CD4-positive, alpha-beta memory T cell (primary cell): ENCODE data around the gene TOMM22. TPM values are rescaled to one million over a fixed set of nuclear protein-coding genes. Genes with fewer than 3 reads are reported as not detected.

Experiments used
- CTCF ChIA-PET: fragments of 350-600 bp; sonication (Branson Sonifier 250); formaldehyde crosslinking; loops from one replicate; lab custom pipeline; 2021; ENCODE audit warnings: inconsistent platforms; ENCODE audit not compliant: partially characterized antibody; lab: Charles Lee
- POLR2A ChIA-PET: fragments of 350-600 bp; sonication (Branson Sonifier 250); formaldehyde crosslinking; loops from one replicate; lab custom pipeline; 2021; ENCODE audit not compliant: partially characterized antibody; lab: Charles Lee
- DNase-seq, 5 donors: peaks; one replicate each; pipeline versions ENCODE4 v3.0.0 to v3.0.0-alpha.2; 2020 to 2022; ENCODE audit warnings: mixed read lengths in 1 of 5
- H3K27ac ChIP-seq: one replicate; pipeline ENCODE4 v1.7.0; 2013; ENCODE audit warnings: low read depth, low read length
- H3K27me3 ChIP-seq: 2 replicates; pipeline ENCODE4 v1.7.0; 2013; ENCODE audit warnings: mild to moderate bottlenecking, low read length, moderate library complexity; ENCODE audit not compliant: insufficient read depth
- H3K36me3 ChIP-seq: 2 replicates; pipeline ENCODE4 v1.7.0; 2013; ENCODE audit warnings: mild to moderate bottlenecking, low read length, moderate library complexity; ENCODE audit not compliant: insufficient read depth
- H3K4me1 ChIP-seq: 2 replicates; pipeline ENCODE4 v1.7.0; 2013; ENCODE audit warnings: mild to moderate bottlenecking, low read length, moderate library complexity; ENCODE audit not compliant: insufficient read depth
- H3K4me3 ChIP-seq, 2 donors: one replicate each; pipeline ENCODE4 v1.7.0; 2013; ENCODE audit warnings: low read length in 2 of 2, mild to moderate bottlenecking in 1 of 2
- H3K9me3 ChIP-seq, 2 donors: one replicate each; pipeline ENCODE4 v1.7.0; 2013; ENCODE audit warnings: low read length in 2 of 2, control low read depth in 1 of 2; ENCODE audit not compliant: control insufficient read depth in 1 of 2
- H3K27ac Mint-ChIP-seq, 7 donors: one replicate each; pipeline ENCODE4 v1.8.0; 2020 to 2021; ENCODE audit warnings: mixed read lengths in 7 of 7, mild to moderate bottlenecking in 6 of 7, inconsistent platforms in 3 of 7, moderate library complexity in 3 of 7
- H3K27me3 Mint-ChIP-seq, 2 donors: one replicate each; pipeline ENCODE4 v1.8.0; 2020 to 2021; ENCODE audit warnings: mixed read lengths in 2 of 2
- H3K36me3 Mint-ChIP-seq, 2 donors: one replicate each; pipeline ENCODE4 v1.8.0; 2020 to 2021; ENCODE audit warnings: mixed read lengths in 2 of 2, inconsistent platforms in 1 of 2, mild to moderate bottlenecking in 1 of 2
- H3K4me1 Mint-ChIP-seq, 4 donors: one replicate each; pipeline ENCODE4 v1.8.0; 2020 to 2021; ENCODE audit warnings: mixed read lengths in 4 of 4, mild to moderate bottlenecking in 1 of 4
- H3K4me3 Mint-ChIP-seq, 8 donors: one replicate each; pipeline ENCODE4 v1.8.0; 2020 to 2021; ENCODE audit warnings: mixed read lengths in 8 of 8, mild to moderate bottlenecking in 7 of 8, moderate library complexity in 6 of 8, inconsistent platforms in 3 of 8
- H3K9me3 Mint-ChIP-seq, 8 donors: one replicate each; pipeline ENCODE4 v1.8.0; 2020 to 2021; ENCODE audit warnings: mixed read lengths in 8 of 8, mild to moderate bottlenecking in 5 of 8, inconsistent platforms in 3 of 8, moderate library complexity in 1 of 8
- intact Hi-C: fragments of 100-400 bp; cut with micrococcal nuclease; formaldehyde crosslinking; loops from one replicate; pipeline ENCODE4 v1.15.1; 2023
- polyA plus RNA-seq, 2 donors: library from polyadenylated mRNA; unstranded; fragments of 300-500 nt; fragmentation: Illumina TruSeq; gene quantifications; one replicate each; pipeline ENCODE4 v1.2.3, GENCODE V29; 2021
- total RNA-seq, 2 experiments: library from RNA; stranded (reverse); gene quantifications; one replicate each; pipeline ENCODE4 v1.2.3, GENCODE V29; 2021

The TOMM22 gene
- total and polyA plus RNA-seq, 4 experiments from 2014 or later = 41.2 to 78.9 (median 51.3) TPM

DNA sequence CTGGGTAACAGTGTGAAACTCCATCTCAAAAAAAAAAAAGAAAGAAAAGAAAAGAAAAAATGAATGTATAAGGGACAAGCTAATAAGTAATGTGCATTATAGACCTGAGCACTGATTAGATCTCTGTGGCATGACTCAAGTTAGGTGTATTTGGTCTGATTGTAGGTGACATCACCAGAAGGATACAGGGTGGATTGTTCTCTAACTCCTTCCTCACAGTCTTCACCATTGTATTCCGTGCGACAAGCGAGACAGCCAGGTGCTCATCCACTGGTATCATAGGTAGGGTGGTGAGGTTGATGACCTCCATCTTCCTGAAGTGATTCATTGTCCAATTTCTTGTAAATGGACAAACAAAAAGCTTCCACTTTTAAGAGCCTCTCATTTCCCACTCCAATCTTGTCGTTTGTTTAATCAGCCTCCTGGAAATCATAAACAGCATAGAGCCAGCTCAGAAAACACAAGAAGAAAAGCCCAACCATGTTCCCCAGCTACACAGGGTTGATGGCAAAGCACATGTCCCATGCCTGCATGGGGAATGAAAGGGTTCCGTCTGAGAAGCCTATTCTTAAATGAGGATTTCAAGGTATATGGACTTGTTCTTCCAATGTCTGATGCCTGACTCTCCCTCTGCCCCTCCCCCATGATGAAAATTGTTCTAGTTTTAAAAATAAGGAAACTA lies 31.8 kb upstream of the TOMM22 start:
- Mint-ChIP-seq H3K4me1 (peaks cover 0 to 6% (median 0%) of the 10 kb centered on the region in 4 donors), H3K27me3 (no peaks in the 10 kb centered on the region), H3K4me3 (no peak overlapping the region), H3K9me3 (no peaks in the 10 kb centered on the region), H3K36me3 (no peaks in the 10 kb centered on the region), H3K27ac (no peak overlapping the region)
- intact Hi-C loops = no loop called here
- Histone ChIP-seq H3K36me3 (no peaks in the 10 kb centered on the region), H3K4me1 (no peaks in the 10 kb centered on the region), H3K4me3 (no peak overlapping the region), H3K27ac (no peak overlapping the region), H3K9me3 (no peaks in the 10 kb centered on the region), H3K27me3 (no peaks in the 10 kb centered on the region)
- no peak for DNase-seq
- ChIA-PET CTCF (no interaction called here), POLR2A (no interaction called here)

DNA sequence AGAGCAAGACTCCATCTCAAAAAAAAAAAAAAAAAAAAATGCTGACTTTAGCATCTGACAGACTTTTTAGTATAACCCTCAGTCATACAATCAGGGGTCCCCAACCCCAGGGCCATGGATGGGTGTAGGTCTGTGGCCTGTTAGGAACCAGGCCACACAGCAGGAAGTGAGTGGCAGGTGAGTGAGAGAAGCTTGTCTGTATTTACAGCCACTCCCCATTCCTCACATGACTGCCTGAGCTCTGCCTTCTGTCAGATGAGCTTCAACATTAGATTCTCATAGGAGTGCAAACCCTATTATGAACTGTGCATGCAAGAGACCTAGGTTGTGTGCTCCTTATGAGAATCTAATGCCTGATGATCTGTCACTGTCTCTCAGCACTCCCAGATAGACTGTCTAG lies 28.9 kb upstream of the TOMM22 start:
- intact Hi-C loops = no loop called here
- DNase-seq = no peak
- CTCF ChIA-PET = interaction anchor here (0.7 kb wide), 2 partner anchors 253 to 358 kb away, joined by 3 to 5 read pairs; no protein-coding TSS in a partner anchor

DNA sequence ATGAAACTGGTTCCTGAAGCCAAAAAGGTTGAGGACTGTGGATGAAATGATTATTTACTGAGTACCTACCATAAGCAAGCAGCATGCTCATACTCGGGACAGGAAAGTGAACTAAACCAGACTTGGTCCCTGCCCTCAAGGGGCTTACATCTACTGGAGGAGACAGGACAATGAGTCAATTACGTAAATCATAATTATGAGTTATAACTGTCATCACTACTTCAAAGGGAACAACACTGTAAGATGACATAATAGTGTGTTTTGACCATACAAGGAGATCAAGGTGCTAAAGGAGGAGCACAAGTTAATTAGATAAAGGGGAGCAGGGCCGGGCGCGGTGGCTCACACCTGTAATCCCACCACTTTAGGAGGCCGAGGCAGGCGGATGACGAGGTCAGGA lies 28.0 kb upstream of the TOMM22 start:
- Mint-ChIP-seq H3K4me1 (peaks cover 9 to 23% (median 18%) of the 10 kb centered on the region in 4 donors), H3K27ac (peak overlapping the region in 2 of 7 donors; percentile 23 to 60)

More for the DNA sequence above, 28.9 kb upstream of the TOMM22 start:
- H3K27me3 Mint-ChIP-seq = no peaks in the 10 kb centered on the region
- H3K27ac ChIP-seq = no peak overlapping the region
- peaks cover 16% of the 10 kb centered on the region for H3K4me1 ChIP-seq
- peaks cover 7 to 22% (median 16%) of the 10 kb centered on the region in 4 donors for H3K4me1 Mint-ChIP-seq
- POLR2A ChIA-PET = no interaction called here
- peaks cover 0 to 5% of the 10 kb centered on the region in 2 donors for H3K36me3 Mint-ChIP-seq
- H3K36me3 ChIP-seq = no peaks in the 10 kb centered on the region
- no peaks in the 10 kb centered on the region for H3K27me3 ChIP-seq
- H3K27ac Mint-ChIP-seq = no peak overlapping the region
- no peaks in the 10 kb centered on the region for H3K9me3 Mint-ChIP-seq
- no peaks in the 10 kb centered on the region for H3K9me3 ChIP-seq
- H3K4me3 Mint-ChIP-seq = no peak overlapping the region
- H3K4me3 ChIP-seq = no peak overlapping the region

DNA sequence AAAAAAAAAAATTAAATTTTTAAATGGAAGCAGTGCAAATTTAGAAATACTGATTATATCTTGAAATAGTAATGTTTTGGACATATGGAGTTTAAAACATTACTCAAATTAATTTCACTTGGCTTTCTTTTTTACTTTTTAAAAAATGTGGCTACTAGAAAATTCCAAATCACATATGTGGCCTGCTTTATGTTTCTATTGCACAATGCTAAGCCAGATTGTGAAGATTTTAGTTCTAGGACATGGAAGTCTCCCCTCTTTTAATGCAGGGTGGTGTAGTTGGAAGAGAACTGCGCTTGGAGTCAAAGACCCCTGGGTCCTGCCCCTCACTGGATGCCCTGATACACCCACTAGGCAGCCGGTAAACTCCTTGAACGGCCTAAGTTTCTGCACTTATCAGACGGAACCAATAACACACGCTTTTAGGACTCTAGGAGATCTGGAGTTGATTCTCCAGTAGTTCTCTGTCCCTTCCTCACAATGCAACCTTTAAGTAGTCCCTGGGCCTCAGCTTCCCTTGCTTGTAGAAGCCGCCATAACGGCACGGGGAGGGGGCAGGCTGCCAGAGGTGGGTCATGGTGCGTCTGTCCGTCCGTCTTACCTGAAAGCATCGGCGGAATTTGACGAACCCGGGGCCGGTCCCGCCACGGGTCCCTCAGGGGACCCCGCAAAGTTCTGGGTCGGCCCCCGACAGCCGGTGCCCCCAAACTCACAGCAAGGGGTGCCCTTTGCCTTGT lies 26.1 kb upstream of the TOMM22 start:
- ChIA-PET CTCF (no interaction called here), POLR2A (interaction anchor here (3.0 kb wide), 1 partner anchor 26 kb away, joined by 26 read pairs; the partner anchor contains the start of gene TOMM22)
- Mint-ChIP-seq H3K36me3 (peaks cover 0 to 6% of the 10 kb centered on the region in 2 donors), H3K27me3 (no peaks in the 10 kb centered on the region), H3K4me3 (peak overlapping the region; percentile 93 to 99 (median 96)), H3K4me1 (peaks cover 10 to 24% (median 19%) of the 10 kb centered on the region in 4 donors), H3K9me3 (no peaks in the 10 kb centered on the region), H3K27ac (peak overlapping the region; percentile 98 to 100 (median 99))
- Histone ChIP-seq H3K4me3 (peak overlapping the region; percentile 90 to 98), H3K9me3 (no peaks in the 10 kb centered on the region), H3K4me1 (peaks cover 16% of the 10 kb centered on the region), H3K36me3 (no peaks in the 10 kb centered on the region), H3K27ac (peak overlapping the region; percentile 88), H3K27me3 (no peaks in the 10 kb centered on the region)
- intact Hi-C loops = loop anchor here (1.0 to 2.0 kb wide), 4 partner anchors 26 to 603 kb away; partner anchors contain the start of genes DMC1, JOSD1 and TOMM22
- DNase-seq = no peak

More for the DNA sequence above, 28.0 kb upstream of the TOMM22 start:
- intact Hi-C loops = no loop called here
- no peaks in the 10 kb centered on the region for H3K27me3 Mint-ChIP-seq
- peaks cover 16% of the 10 kb centered on the region for H3K4me1 ChIP-seq
- no peak overlapping the region for H3K4me3 ChIP-seq
- H3K4me3 Mint-ChIP-seq = peak overlapping the region in 2 of 8 donors; percentile 18 to 22
- peaks cover 0 to 5% of the 10 kb centered on the region in 2 donors for H3K36me3 Mint-ChIP-seq
- H3K9me3 Mint-ChIP-seq = no peaks in the 10 kb centered on the region
- DNase-seq = no peak
- H3K36me3 ChIP-seq = no peaks in the 10 kb centered on the region
- no peaks in the 10 kb centered on the region for H3K27me3 ChIP-seq
- CTCF ChIA-PET = interaction anchor here (0.7 kb wide), 1 partner anchor 27 kb away, joined by 4 read pairs; no protein-coding TSS in a partner anchor
- POLR2A ChIA-PET = no interaction called here
- no peak overlapping the region for H3K27ac ChIP-seq
- no peaks in the 10 kb centered on the region for H3K9me3 ChIP-seq

DNA sequence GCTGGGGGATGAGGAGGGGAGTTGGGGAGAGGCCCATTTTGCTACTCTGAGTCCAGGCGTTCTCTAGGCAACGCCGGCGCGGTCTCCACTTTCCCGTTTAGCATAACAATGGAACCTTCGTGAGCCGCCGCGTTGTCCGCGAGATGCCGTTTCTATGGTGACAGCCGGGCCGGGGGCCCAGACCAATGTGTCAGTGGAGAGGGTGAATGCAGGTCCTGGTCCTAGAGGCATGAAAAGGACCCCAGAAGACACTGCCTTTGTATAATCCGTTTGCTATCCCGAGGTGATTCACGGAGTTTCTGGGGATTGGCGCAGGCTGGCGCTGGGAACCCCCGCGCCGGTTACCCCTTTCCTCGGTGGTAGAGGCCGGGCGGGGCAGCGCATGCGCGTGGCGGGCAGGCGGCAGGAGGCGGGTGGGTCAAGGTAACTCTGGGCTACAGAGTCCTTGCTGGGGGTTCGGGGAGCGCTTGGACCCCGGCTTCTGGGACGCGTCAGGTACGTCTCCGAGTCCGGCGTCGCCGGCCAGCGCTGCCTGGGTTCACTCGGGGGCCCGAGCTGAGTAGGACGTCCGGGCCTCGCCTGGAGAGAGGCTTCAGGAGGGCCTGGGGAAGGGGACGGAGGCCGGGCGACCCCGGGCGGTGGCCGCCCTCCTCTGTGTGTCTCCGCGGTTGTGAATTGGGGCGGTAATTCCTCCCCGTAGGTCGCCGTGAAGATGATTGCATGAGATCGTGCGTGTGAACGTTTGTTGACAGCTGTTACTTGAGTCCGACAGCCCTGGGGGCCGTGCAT lies 25.3 kb upstream of the TOMM22 start, which contains the start of the genes CBY1 and FAM227A:
Gene CBY1 (plus strand): TSS at position 383 of the 789 bp plus-strand sequence. CDS start 11,417 bp downstream, outside the sequence.
Gene FAM227A (minus strand): TSS at position 137 of the 789 bp plus-strand sequence. CDS start 6,224 bp downstream, outside the sequence.
- H3K9me3 Mint-ChIP-seq = no peaks in the 10 kb centered on the region
- peak within 1 kb of the TSS; percentile 90 to 98 for H3K4me3 ChIP-seq
- POLR2A ChIA-PET = interaction anchor here (0.7 to 3.0 kb wide), 7 partner anchors 9 to 99 kb away, joined by 3 to 26 read pairs (median 5); partner anchors contain the start of genes DMC1, GTPBP1, SUN2 and TOMM22
- peaks cover 16% of the 10 kb centered on the region for H3K4me1 ChIP-seq
- peak within 1 kb of the TSS; percentile 93 to 99 (median 96) for H3K4me3 Mint-ChIP-seq
- H3K9me3 ChIP-seq = no peaks in the 10 kb centered on the region
- H3K27me3 ChIP-seq = no peaks in the 10 kb centered on the region
- no peaks in the 10 kb centered on the region for H3K27me3 Mint-ChIP-seq
- H3K4me1 Mint-ChIP-seq = peaks cover 10 to 24% (median 19%) of the 10 kb centered on the region in 4 donors
- CTCF ChIA-PET = interaction anchor here (0.8 to 1.6 kb wide), 2 partner anchors 25 to 742 kb away, joined by 3 to 7 read pairs; partner anchors contain the start of gene TOMM22
- peak within 1 kb of the TSS; percentile 98 to 100 (median 99) for H3K27ac Mint-ChIP-seq
- no peaks in the 10 kb centered on the region for H3K36me3 ChIP-seq
- peak within 1 kb of the TSS; percentile 88 for H3K27ac ChIP-seq
- peaks cover 0 to 6% of the 10 kb centered on the region in 2 donors for H3K36me3 Mint-ChIP-seq
- peak; percentile 85 to 92 (median 86) for DNase-seq
- intact Hi-C loops = loop anchor here (1.0 to 2.0 kb wide), 4 partner anchors 25 to 604 kb away; partner anchors contain the start of genes DMC1, JOSD1 and TOMM22
